Stimulated activated CD8-positive, alpha-beta memory T cell treated with anti-CD3 and anti-CD28 coated beads, Interleukin-12 subunit alpha, Interleukin-12 subunit beta, amount 100 ng/mL, for 24 hours (primary cell): Measurements from ENCODE around the gene POGZ.

Experiments
- DNase-seq: peaks from one replicate; pipeline ENCODE4 v3.0.0-alpha.2; 2020; ENCODE audit errors: extremely low read depth

The POGZ gene

GRCh38 chr1:151371370-151372057 lies 87.8 kb downstream of the POGZ start:
- DNase-seq, result no peak

GRCh38 chr1:151370211-151370911 lies 88.9 kb downstream of the POGZ start:
- no peak for DNase-seq

- no peak for DNase-seq
Observed at GRCh38 chr1:151369621-151370048, 89.7 kb downstream of the POGZ start.

GRCh38 chr1:151369302-151369610 lies 90.0 kb downstream of the POGZ start:
- DNase-seq, result no peak

GRCh38 chr1:151368393-151369301 lies 90.6 kb downstream of the POGZ start:
- no peak for DNase-seq

GRCh38 chr1:151367658-151368392 lies 91.5 kb downstream of the POGZ start:
- no peak for DNase-seq

- no peak for DNase-seq
Observed at GRCh38 chr1:151364996-151365395, 94.3 kb downstream of the POGZ start.

GRCh38 chr1:151362308-151363155 lies 96.8 kb downstream of the POGZ start:
- DNase-seq, result no peak

- no peak for DNase-seq
Observed at GRCh38 chr1:151361883-151362282, 97.4 kb downstream of the POGZ start.

- DNase-seq, result no peak
Observed at GRCh38 chr1:151356696-151357095, 102.6 kb downstream of the POGZ start.
